Activated naive CD4-positive, alpha-beta T cell (primary cell): ENCODE results near the gene PDZD7.

Experiments
- DNase-seq, 4 experiments: peaks; one replicate each; lab custom pipeline; 2025; lab: John Stamatoyannopoulos, UW

The PDZD7 gene

GRCh38 chr10:100968062-100968736 is 62.7 kb downstream of the PDZD7 start:
- DNase-seq, result no peak

GRCh38 chr10:100967332-100967731 is 63.6 kb downstream of the PDZD7 start:
- no peak for DNase-seq

DNA sequence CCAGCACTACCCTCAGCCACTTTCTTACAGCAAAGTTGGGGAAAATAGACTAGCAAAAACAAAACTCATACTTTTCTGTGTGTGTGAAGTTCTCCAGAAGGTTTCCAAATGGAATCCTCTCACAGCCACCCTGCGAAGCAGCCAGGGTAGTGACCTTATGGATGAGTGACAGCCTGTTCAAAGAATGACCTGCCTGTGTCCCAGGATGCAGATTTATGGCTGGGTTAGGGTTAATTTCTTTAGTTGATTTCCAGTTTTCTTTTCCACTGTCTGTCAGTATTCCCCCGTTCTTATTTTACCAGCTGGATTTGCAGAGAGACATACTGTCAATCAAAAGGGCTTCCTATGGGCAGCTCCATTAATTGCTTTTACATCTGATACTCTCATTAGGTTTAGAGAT is 64.0 kb downstream of the PDZD7 start:
- DNase-seq, result no peak

DNA sequence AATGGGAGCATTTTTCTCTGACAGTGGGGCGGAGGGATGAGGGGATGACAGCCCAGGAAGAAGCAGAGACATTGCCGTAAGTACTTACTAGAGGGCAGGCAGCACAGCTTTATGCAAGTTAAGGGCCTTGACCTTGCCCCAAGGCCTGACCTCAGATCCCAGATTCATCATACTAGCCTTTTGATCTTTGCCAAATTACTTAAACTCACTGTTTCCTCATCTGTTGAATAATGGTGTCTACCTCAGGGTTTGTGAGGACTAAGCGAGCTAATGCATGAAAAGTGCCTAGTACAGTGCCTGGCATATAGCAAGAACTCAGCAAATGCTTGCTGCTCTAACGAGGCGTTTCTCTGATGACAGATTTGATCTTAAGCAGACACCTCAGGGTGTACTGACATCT is 65.1 kb downstream of the PDZD7 start:
- no peak for DNase-seq

DNA sequence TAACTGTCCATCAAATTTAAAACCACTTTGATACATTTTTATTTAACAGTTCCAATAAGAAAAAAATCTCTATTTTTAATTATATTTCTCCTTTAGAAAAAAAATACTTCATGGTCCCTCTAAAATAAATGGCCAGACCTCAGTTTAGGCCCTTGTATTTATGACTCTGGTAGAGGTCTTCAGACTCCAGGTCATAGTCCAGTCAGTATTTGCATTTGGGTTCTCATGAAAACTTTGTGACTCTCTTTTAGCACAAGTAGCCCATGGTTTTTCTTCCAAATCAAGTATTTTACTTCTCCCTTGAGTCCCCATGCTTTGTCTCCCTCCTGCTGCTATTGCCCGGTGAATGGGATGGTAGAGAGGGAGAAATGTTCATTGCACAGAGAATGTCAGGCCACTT is 67.1 kb downstream of the PDZD7 start:
- no peak for DNase-seq

GRCh38 chr10:100962351-100963080 is 68.4 kb downstream of the PDZD7 start:
- DNase-seq, result no peak

- DNase-seq, result no peak
These were observed 70.7 kb downstream of the PDZD7 start for GRCh38 chr10:100960251-100960650.
